Liver (tissue), 3 donors: ENCODE measurements around the gene SLC35A2.

Source experiments
- EGR1 ChIP-seq, 2 donors: IDR thresholded peaks; 2 replicates each; pipeline ENCODE4 v1.6.1; 2016 to 2018; ENCODE audit warnings: antibody characterized with exemption in 2 of 2, low read depth in 2 of 2
- JUND ChIP-seq, 2 donors: IDR thresholded peaks; 2 replicates each; pipeline ENCODE4 v1.6.1; 2016; ENCODE audit warnings: antibody characterized with exemption in 2 of 2
- RAD21 ChIP-seq, 2 donors: IDR thresholded peaks; 2 replicates each; pipeline ENCODE4 v1.6.1; 2016; ENCODE audit warnings: antibody characterized with exemption in 2 of 2, mild to moderate bottlenecking in 2 of 2
- TF ChIP-seq, protein P1 (sequence below): fragments of 150-350 bp; IDR thresholded peaks from 2 replicates; pipeline ENCODE4 v1.5.1; 2017; ENCODE audit warnings: improper control_type of control experiment, low read depth, low read length; ENCODE audit not compliant: missing input control
- TF ChIP-seq, protein P2 (sequence below): IDR thresholded peaks from 2 replicates; pipeline ENCODE4 v1.6.1; 2016; ENCODE audit warnings: antibody characterized with exemption
- TF ChIP-seq, protein P3 (sequence below): IDR thresholded peaks from 2 replicates; pipeline ENCODE4 v1.6.1; 2016; ENCODE audit warnings: antibody characterized with exemption
- donor health status: healthy.
- donor health status: healthy.

DNA sequence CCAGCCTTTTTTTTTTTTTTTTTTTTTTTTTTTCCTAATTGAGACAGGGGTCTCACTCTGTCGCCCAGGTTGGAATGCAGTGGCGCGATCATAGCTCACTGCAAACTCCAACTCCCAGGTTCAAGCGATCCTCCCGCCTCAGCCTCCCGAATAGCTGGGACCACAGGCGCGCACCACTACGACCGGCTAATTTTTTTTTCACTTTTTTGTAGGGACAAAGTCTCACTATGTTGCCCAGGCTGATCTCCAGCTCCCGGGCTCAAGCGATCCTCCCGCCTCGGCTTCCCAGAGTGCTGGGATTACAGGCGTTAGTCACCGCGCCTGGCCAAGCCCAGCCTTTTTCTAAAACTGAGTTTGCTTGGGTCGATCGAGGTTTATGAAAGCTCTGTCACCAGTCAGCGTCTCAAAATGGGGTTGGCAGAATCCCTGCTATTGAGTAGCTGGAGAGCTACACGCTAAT, 47.2 kb upstream of the SLC35A2 start:
- TF ChIP-seq EGR1 (IDR thresholded peaks at IDR 0.05; ENCODE audit: low read depth in 2 of 2) (no peak), RAD21 (IDR thresholded peaks at IDR 0.05) (peak in 1 of 2 donors; percentile 27), JUND (IDR thresholded peaks at IDR 0.05) (no peak)
- TF ChIP-seq, protein P1, sequence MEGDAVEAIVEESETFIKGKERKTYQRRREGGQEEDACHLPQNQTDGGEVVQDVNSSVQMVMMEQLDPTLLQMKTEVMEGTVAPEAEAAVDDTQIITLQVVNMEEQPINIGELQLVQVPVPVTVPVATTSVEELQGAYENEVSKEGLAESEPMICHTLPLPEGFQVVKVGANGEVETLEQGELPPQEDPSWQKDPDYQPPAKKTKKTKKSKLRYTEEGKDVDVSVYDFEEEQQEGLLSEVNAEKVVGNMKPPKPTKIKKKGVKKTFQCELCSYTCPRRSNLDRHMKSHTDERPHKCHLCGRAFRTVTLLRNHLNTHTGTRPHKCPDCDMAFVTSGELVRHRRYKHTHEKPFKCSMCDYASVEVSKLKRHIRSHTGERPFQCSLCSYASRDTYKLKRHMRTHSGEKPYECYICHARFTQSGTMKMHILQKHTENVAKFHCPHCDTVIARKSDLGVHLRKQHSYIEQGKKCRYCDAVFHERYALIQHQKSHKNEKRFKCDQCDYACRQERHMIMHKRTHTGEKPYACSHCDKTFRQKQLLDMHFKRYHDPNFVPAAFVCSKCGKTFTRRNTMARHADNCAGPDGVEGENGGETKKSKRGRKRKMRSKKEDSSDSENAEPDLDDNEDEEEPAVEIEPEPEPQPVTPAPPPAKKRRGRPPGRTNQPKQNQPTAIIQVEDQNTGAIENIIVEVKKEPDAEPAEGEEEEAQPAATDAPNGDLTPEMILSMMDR, result no peak
- TF ChIP-seq, protein P2, sequence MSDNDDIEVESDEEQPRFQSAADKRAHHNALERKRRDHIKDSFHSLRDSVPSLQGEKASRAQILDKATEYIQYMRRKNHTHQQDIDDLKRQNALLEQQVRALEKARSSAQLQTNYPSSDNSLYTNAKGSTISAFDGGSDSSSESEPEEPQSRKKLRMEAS, result no peak
- TF ChIP-seq, protein P3, sequence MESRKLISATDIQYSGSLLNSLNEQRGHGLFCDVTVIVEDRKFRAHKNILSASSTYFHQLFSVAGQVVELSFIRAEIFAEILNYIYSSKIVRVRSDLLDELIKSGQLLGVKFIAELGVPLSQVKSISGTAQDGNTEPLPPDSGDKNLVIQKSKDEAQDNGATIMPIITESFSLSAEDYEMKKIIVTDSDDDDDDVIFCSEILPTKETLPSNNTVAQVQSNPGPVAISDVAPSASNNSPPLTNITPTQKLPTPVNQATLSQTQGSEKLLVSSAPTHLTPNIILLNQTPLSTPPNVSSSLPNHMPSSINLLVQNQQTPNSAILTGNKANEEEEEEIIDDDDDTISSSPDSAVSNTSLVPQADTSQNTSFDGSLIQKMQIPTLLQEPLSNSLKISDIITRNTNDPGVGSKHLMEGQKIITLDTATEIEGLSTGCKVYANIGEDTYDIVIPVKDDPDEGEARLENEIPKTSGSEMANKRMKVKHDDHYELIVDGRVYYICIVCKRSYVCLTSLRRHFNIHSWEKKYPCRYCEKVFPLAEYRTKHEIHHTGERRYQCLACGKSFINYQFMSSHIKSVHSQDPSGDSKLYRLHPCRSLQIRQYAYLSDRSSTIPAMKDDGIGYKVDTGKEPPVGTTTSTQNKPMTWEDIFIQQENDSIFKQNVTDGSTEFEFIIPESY, result no peak
